ENCODE results near the gene WNT9A.

Gene WNT9A

GRCh38 chr1:227924168-227924832 is 23.4 kb downstream of the WNT9A start:
- DNase-seq: no peak

- no peak for DNase-seq
Observed at GRCh38 chr1:227923353-227924167, 24.2 kb downstream of the WNT9A start.

DNA sequence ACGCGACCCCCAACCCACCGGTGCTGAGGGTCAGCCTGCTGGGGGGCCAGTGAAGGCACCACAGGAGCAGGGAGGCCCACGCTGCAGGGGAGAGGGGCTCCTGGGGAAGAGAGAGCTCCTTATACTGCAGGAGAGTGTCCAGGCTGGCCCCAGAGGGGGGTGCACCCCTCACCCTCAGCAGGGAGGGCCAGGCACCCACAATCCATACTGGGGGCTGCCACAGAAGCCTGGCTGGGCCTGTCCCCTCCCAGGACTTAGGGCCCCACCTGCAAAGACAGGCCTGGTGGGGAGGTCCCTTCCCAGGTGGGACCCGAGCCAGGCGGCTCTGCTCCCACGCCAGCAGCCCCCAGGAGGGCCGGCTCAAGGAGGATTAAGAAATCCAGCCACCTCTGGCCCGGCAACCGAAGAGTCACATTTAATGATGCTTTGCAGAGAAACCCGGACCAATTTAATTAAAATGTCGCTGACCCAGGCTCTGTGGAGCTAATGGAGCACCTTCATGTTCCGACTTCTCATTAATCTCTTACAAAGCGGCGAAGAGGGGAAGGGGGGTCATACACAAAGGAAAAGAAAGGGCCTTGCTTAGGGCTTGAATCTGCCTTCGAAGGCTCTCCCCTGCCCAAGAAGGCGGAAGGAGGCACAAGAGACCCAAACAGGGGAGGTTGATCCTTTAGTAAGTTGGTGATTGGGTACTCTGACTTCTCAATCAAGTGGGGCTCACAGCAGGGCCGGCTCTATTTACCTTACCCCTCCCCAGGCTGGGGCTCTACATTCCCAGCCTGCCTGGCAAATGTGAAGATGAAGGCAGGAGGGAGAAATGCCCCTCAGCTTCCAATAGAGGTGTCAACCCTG is 25.0 kb downstream of the WNT9A start:
- no peak for DNase-seq

DNA sequence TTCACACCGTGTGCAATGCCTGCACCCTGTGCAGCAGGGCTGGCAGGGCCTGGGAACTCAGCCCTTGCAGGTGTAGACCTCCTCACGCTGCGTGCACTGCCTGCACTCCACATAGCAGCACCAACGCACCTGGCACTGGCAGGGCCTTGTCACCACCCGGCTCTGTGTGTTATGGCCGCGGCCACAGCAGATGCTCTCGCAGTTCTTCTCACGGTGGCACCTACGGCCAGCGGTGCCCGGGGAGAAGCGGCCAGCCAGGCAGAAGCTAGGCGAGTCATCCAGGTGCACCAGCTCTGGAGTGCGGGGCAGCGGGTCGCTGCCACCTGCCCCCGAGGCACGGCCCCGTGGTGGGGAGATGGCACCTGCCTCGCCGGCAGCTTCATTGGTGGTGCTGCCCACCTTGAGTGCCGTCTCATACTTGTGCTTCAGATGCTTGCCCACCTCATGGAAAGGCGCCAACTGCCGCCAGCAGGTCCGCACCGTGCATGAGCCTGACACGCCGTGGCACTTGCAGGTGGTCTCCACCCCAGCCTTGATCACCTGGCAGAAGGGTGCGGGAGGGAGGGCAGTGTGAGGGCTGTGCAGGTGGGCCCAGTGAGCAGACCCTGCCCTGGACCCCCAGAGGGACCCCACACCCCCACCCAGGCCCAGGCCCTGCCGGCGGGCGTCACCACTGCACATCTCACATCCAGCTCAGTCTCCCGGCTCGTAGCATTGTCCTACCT is 26.1 kb downstream of the WNT9A start:
- no peak for DNase-seq

DNA sequence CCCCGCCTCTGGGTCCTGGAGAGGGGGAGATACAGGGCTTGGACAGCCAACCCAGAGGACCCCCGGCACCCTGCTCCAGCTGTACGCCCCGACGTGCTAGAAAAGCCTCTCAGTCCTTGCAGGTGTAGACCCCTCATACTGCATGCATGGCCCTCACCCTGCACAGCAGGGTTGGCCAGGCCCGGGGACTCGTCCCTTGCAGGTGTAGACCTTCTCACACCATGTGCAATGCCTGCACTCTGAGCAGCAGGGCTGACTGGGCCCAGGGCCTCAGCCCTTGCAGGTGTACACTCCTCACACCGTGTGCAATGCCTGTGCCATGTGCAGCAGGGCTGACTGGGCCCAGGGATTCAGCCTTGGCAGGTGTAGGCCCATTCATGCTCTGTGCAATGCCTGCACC is 26.8 kb downstream of the WNT9A start:
- DNase-seq: no peak

DNA sequence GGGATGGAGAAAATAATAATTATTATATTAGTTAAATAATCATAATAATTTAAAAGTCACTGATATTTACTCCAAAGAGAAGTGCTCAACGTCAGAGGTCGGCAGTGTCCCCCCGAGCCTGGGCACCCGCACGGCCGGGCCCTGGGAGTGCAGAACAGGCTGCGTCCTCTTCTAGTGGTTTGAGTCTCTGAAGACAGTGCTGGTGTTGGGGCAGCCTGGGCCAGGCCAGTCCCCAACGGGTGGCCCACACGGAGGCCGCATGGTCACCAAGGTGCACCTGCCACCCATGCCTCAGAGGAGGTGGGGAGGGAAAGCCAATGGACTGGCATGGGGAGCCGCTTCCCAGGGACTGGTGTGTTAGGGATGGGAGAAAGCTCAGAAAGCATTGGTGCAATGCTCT is 27.3 kb downstream of the WNT9A start:
- DNase-seq: no peak

DNA sequence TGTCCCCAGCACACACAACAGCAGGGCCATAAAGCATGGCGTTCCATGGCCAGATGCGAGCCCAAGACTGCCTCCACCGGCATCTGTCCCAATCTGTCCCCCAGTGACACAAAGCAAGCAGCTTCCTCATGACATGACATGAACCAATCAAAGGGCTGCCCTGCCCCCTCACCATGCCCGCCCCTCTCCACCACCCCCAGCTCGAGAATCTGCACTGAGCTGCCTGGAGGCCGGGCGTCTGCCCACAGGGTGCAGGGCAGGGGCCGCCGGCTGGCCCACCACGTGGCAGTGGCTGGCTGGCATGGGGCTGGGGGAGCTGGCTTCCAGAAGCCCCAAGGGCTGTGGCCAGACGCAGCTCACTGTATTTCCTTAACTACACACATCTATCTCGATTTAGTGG is 27.8 kb downstream of the WNT9A start:
- DNase-seq: no peak

GRCh38 chr1:227918736-227919135 is 29.0 kb downstream of the WNT9A start:
- no peak for DNase-seq

DNA sequence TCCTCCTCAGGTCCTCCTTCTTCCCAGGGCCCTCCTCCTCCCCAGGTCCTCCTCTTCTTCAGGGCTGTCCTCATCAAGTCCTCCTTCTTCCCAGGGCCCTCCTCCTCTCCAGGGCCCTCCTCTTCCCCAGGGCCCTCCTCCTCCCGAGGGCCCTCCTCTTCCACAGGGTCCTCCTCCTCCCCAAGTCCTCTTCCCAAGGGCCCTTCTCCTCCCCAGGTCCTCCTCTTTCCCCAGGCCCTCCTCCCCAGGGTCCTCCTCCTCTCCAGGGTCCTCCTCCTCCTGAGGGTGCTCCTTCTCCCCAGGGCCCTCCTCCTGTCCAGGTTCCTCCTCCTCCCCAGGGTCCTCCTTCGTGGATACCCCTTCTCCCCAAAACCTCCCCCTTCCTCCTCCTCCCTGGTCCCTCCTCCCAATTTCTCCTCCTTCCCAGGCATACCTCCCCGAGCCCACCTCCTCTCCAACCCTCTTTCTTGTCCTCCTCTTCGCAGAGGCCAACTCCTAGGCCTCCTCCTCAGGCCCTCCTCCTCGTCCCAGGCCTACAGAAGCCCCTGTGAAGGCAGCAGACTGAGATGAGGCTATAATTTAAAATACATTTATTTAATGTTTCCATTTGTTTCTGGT is 29.5 kb downstream of the WNT9A start:
- DNase-seq: no peak

- DNase-seq: no peak
Observed at GRCh38 chr1:227917081-227917950, 30.4 kb downstream of the WNT9A start.

- DNase-seq: no peak
Observed at GRCh38 chr1:227916655-227917054, 31.1 kb downstream of the WNT9A start.

- DNase-seq: no peak
Observed at GRCh38 chr1:227915564-227916553, 31.9 kb downstream of the WNT9A start.

DNA sequence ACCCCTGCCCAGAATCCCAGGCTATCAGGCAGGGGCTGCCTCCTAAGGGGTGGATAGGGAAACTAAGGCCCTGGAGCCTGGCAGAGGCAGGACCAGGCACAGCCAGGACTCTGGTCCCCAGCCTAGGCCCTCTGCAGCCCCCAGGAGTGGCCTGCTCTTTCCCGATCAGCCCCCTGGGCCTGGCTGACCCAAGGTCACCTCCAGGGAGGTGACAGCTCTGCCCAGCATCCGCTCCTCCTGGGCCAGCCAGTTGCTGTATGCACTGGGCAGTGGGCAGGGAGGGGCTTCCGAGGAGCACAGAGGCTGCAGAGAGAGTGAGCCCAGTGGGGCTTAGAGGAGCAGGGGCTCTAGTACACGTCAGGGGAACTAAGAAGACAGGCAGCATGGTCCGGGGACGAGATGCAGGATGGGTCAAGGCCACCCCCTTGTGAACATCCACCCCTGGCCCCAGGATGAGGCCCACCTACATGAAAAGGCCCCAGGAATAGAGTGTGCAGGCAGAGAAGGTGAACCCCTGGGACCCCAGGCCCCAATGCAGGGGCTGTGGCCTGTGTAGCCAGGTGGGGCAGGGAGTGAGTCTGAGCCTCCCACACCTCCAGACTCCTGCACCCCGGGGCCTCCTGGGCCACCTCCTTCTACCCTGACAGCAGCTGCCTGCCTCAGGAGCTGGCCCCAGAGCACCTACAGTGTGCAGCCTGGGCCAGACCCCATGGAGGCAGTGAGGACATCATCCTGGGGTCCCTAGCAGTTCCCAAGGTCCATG is 32.8 kb downstream of the WNT9A start:
- DNase-seq: no peak

DNA sequence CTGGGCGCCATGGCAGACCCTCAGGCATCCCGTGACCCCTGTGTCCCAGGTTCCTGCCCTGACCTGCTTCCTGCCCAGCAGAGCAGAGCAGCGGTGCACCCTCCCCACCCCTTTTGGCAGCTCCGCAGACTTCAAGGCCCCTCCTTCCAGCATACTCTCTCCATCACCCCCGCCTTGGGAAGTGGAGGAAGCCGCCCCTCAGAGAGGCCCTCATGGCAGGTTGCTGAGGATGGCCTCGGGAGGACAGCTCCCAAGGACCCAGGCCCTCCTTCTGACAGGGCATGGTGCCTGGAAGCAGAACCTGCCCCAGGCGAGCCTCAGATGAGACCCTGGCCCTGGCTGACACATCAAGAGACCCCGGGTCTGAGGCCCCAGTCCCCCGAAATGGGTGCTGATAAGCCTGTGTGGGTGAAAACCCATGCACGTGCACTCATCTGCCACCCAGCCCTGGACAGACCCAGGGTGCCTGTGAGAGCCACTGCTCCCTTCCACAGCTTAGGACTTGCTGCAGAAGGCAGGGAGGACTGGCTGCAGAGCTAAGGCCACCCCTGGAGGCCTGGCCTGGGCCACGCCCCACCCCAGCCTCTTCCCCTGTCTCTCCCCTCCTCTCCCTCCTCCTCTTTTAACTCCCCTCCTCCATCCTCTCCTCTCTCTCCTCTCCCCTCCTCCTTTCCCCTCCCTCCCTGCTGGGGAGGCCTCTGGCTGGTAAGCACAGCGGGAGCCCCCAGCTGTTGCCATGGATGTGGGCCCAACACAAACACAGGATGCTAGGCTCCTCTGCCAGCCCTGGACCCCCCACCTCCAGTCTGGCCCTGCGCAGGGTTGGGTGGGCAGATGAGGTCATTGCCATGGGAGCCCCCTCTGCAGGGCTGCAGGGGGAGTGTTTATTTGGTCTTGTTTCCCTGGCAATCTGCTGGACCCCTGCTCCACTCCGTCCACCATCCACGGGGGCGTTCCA is 33.7 kb downstream of the WNT9A start:
- DNase-seq: no peak

DNA sequence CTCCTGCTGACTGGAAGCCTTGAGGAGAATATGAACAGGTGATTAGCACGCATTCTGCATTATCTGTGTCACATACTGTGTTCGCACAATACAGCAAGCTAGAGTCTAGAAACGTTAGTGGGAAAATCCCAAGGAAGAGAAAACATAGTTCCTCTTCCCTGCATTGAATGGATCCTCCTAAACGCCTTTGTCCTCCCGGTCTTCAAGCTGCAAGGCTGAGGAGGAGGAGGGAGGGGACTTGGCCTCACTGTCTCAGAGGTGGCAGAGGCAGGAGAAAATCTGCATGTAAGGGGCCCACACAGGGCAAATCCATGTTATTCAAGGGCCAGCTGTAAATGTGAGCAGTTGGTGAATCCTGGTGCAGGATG is 34.4 kb downstream of the WNT9A start:
- no peak for DNase-seq

DNA sequence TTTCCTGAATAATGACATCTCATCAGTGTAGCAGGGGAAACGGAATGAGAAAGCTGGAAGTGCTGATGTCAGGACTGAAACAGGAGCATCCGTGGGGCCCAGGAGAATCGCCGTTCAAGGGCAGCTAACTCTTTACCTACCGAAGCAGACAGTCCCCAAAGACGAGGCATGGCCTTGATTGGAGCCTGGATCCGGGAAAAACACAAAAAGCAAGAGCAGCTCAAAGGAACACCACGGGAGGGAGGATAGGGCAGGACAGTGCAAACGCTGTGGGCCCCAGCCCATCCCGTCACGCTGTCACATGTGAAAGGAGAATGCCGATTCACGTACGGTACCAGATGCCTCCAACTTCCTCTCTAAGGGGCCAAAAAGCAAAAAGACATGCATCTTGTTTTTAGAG is 34.9 kb downstream of the WNT9A start:
- DNase-seq: no peak

GRCh38 chr1:227911376-227911775 is 36.4 kb downstream of the WNT9A start:
- no peak for DNase-seq
